GM19035 (cell line): ENCODE measurements around the gene DDHD1.
A peak's percentile ranks its signal among the peaks of the same experiment; 100 is the strongest.
"Not testable (repeated sequence)": the region's sequence is repeated elsewhere in the genome, so short reads cannot be mapped to it uniquely, and the experiment has no call there.

Experiments
- ATAC-seq: cut with Tn5 transposase; IDR thresholded peaks from one replicate; pipeline ENCODE4 v1.9.1; 2021; ENCODE audit not compliant: unreplicated experiment

Gene DDHD1

GRCh38 chr14:53109105-53110041 lies 43.8 kb downstream of the DDHD1 start:
- peak; percentile 77 for ATAC-seq

- ATAC-seq = no peak
Observed at GRCh38 chr14:53108292-53109104, 44.6 kb downstream of the DDHD1 start.

DNA sequence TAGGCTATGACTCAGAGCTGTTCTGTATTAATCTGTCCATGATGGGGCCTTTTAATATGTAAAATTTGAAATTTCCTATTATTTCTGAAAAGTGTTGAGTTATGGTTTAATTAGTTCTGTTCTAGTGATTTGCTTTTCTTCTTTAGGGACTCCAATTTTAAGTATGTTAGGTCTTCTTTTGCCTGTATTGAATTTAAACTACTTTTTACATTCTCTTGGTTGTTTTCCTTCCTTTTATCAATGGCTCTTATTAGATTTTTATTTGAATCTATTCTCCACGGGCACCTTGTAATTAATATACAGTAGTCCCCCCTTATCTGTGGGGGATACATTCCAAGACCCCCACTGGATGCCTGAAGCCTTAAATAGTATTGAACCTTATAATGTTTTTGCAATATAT lies 46.4 kb downstream of the DDHD1 start:
- no peak for ATAC-seq

DNA sequence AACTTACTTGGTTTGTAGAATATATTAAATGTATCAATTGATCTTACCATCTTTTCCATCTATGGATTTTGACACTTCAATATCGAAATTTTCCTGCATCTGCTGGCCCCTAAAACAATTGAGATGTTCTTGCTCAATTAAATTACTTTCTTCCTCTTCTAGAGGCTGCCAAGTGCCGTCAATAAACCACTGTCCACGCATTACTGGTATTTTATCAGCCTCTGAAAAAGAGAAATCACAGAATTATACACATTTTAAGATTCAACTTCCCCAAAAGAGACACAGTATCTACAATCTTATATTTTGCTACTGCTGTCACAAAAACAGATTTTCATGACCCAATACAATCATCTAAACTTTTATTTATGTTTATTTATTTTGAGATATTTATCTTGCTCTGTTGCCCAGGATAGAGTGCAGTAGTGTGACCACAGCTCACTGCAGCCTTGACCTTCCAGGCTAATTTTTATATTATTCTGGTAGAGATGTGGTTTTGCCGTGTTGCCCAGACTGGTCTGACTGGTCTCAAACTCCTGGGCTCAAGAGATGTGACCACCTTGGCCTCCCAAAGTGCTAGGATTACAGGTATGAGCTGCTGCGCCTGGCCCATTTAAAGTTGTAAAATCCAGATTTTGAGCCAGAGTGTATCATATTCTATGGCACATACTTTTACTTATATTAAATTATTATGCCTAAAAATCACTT lies 49.3 kb downstream of the DDHD1 start:
- no peak for ATAC-seq

GRCh38 chr14:53093206-53093605 lies 59.9 kb downstream of the DDHD1 start:
- ATAC-seq = no peak

- no peak for ATAC-seq
Observed at GRCh38 chr14:53090853-53091252, 62.3 kb downstream of the DDHD1 start.

DNA sequence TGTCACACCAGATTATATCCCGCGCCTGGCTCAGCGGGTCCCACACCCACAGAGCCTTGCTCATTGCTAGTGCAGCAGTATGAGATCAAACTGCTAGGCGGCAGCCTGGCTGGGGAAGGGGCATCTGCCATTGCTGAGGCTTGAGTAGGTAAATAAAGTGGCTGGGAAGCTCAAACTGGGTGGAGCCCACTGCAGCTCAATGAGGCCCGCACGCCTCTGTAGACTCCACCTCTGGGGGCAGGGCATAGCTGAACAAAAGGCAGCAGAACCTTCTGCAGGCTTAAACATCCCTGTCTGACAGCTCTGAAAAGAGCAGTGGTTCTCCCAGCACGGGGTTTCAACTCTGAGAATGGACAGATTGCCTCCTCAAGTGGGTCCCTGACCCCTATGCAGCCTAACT lies 68.2 kb downstream of the DDHD1 start:
- not testable (repeated sequence) for ATAC-seq

- no peak for ATAC-seq
Observed at GRCh38 chr14:53064475-53064874, 88.6 kb downstream of the DDHD1 start.

GRCh38 chr14:53062856-53063255 lies 90.3 kb downstream of the DDHD1 start:
- no peak for ATAC-seq

DNA sequence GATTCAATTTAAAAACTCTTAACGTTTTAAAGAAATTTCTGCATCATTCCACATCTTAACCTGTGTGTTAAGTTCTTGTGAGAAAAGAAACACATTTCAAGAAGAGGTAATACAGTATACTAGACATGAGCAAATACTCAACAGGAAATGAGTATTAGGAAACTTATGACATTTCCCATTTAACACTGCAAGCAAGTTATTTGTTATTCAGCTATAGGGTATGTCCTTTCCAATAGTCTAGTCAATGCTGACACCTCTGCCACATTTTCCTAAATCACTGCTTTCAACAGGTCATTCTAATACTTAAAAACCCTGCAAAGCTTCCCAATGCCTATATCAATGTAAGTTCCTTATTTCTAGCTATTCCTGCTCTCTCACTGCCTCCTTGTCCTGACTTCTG lies 93.1 kb downstream of the DDHD1 start:
- no peak for ATAC-seq

DNA sequence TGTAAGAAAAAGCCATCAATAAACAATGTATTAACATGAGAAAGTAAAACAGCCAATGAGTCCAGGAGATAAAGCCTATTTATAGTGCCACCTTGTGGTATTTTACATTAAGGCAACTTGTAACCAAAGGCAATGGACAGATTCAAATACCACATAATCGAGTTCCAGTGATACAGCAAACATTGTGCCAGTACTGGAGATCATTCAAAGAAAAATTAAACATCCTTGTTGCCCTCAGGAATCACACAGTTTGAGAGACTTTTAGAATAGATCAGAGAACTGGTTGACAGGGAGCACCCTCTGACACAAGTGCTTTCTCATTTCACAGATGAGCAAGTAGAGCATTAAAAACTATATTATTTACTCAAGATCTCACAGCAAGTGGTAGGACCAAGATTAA lies 98.1 kb downstream of the DDHD1 start:
- no peak for ATAC-seq

DNA sequence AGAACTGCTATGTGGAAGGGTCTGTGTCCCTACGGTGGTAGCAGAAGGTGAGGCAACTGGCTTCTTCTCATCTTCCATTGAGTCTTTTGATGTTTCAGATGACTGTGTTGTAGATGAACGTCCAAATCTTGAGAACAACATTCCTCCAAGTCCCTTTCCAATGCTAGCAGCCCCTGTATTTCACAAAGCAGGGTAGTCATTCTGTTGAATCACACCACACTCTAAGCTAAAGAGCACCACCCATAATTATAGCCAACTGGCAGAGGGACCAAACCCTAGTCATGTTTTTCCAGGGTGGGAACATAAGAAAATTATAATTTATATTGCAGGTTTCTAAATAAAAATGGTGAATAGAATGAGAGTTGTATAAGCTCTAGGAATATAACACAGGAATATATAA lies 98.7 kb downstream of the DDHD1 start:
- no peak for ATAC-seq

- no peak for ATAC-seq
Observed at GRCh38 chr14:53048631-53049030, 104.5 kb downstream of the DDHD1 start.

DNA sequence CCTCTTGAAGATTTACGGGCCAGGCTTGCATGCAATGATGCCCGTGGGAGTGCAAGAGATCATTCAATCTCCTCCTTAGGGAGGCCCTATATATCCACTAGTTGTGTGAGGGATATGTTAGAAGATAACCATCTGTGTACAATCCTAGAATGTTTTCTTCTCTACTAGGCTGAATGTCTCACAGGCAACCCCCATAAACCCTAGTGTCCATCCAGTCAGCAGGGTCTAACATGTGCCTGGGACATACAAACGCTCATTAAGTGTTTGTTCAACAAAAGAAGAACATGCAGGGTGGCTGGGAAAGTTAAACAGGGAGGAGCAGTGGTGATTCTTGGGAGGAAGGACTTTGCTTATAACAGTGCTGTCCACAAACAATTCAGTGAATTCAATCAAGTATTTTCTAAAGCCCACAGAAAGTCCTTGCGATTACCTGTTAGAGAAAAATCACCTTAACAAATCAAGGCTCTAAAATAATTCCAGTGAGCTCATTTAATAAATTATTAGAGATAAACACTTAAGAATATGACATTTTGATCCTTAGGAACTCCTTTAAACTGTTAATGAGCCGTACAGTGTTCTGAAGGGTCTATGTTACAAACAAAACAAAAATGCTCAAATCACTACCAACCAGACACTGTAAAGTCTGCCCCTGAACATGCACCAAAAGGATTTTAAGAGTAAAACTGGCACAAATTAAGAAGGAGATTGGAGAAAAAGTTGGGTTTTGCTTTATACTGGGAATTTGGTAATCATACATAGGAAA lies 105.6 kb downstream of the DDHD1 start:
- ATAC-seq = no peak

GRCh38 chr14:53044486-53044885 lies 108.6 kb downstream of the DDHD1 start:
- ATAC-seq = no peak

DNA sequence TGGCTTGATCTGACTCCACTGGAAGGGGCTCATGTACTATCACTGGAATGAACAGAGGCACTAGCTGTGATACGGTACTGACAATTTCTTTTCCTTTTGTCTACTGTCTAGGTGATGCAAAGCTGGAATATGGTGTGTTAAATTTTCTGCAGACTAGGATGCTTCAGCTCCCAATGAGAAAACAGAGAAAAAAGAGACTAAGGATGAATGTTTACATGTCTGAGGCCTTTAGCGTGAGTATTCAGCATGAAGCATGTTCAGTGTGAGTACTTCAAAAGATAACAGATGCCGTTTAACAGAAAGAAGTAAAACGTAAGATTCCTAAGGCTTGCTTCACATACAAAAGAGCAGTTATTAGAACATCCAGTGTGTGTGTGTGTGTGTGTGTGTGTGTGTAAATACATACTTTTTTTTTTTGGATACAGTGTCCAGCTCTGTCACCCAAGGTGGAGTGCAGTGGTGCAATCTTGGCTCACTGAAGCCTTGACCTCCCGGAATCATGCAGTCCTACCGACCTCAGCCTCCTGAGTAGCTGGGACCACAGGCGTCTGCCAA lies 110.0 kb downstream of the DDHD1 start:
- no peak for ATAC-seq

- ATAC-seq = no peak
Observed at GRCh38 chr14:53042480-53042879, 110.6 kb downstream of the DDHD1 start.

GRCh38 chr14:53041067-53041466 lies 112.1 kb downstream of the DDHD1 start:
- ATAC-seq = no peak

GRCh38 chr14:53038629-53039028 lies 114.5 kb downstream of the DDHD1 start:
- no peak for ATAC-seq

GRCh38 chr14:53037016-53037415 lies 116.1 kb downstream of the DDHD1 start:
- ATAC-seq = no peak
